ENCODE measurements around the gene TFPT.
"Not testable (repeated sequence)": the region's sequence is repeated elsewhere in the genome, so short reads cannot be mapped to it uniquely, and the experiment has no call there.

DNA sequence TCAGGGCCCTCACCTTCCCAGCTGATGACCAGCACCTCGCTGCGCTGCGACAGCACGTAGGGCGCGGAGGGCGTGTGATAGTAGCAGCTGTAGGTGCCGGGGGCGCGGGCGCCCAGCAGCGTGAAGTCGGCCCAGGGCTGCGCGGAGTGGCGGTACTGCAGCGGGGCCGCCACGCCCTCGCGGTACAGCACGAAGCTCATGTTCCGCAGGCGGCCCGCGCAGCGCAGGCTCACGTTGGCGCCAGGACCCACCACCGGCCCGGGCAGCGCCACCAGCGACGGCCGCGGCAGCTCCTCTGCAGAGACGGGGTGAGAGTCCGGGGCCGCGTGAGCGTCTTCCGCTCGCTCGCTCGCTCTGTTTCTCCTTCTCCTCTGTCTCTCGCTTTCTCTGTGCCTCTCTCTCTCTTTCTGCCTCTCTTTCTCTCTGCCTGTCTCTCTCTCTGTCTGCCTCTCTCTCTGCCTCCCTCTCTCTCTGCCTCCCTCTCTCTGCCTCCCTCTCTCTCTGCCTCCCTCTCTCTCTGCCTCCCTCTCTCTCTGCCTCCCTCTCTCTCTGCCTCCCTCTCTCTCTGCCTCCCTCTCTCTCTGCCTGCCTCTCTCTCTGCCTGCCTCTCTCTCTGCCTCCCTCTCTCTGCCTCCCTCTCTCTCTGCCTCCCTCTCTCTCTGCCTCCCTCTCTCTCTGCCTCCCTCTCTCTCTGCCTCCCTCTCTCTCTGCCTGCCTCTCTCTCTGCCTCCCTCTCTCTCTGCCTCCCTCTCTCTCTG, 19.4 kb downstream of the TFPT start:
- TF ChIP-seq, protein P1, sequence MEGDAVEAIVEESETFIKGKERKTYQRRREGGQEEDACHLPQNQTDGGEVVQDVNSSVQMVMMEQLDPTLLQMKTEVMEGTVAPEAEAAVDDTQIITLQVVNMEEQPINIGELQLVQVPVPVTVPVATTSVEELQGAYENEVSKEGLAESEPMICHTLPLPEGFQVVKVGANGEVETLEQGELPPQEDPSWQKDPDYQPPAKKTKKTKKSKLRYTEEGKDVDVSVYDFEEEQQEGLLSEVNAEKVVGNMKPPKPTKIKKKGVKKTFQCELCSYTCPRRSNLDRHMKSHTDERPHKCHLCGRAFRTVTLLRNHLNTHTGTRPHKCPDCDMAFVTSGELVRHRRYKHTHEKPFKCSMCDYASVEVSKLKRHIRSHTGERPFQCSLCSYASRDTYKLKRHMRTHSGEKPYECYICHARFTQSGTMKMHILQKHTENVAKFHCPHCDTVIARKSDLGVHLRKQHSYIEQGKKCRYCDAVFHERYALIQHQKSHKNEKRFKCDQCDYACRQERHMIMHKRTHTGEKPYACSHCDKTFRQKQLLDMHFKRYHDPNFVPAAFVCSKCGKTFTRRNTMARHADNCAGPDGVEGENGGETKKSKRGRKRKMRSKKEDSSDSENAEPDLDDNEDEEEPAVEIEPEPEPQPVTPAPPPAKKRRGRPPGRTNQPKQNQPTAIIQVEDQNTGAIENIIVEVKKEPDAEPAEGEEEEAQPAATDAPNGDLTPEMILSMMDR (IDR thresholded peaks at IDR 0.05): peak; percentile 12; the same call in 1 of the 2 replicates
- not testable (repeated sequence) for TF ChIP-seq ZFX (IDR thresholded peaks at IDR 0.05; ENCODE audit: borderline replicate concordance)
